ENCODE data around the gene UCKL1.

- TF ChIP-seq, protein P1, sequence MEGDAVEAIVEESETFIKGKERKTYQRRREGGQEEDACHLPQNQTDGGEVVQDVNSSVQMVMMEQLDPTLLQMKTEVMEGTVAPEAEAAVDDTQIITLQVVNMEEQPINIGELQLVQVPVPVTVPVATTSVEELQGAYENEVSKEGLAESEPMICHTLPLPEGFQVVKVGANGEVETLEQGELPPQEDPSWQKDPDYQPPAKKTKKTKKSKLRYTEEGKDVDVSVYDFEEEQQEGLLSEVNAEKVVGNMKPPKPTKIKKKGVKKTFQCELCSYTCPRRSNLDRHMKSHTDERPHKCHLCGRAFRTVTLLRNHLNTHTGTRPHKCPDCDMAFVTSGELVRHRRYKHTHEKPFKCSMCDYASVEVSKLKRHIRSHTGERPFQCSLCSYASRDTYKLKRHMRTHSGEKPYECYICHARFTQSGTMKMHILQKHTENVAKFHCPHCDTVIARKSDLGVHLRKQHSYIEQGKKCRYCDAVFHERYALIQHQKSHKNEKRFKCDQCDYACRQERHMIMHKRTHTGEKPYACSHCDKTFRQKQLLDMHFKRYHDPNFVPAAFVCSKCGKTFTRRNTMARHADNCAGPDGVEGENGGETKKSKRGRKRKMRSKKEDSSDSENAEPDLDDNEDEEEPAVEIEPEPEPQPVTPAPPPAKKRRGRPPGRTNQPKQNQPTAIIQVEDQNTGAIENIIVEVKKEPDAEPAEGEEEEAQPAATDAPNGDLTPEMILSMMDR (IDR thresholded peaks at IDR 0.05; ENCODE audit: insufficient read depth, low read length, poor library complexity, severe bottlenecking), result no peak
- TF ChIP-seq EZH2phosphoT487 (conservative IDR thresholded peaks at IDR 0.05; ENCODE audit: low read length), result no peak
These were observed 21.6 kb upstream of the UCKL1 start for GRCh38 chr20:63977739-63978276.
